ENCODE measurements around the gene MAP7.

DNA sequence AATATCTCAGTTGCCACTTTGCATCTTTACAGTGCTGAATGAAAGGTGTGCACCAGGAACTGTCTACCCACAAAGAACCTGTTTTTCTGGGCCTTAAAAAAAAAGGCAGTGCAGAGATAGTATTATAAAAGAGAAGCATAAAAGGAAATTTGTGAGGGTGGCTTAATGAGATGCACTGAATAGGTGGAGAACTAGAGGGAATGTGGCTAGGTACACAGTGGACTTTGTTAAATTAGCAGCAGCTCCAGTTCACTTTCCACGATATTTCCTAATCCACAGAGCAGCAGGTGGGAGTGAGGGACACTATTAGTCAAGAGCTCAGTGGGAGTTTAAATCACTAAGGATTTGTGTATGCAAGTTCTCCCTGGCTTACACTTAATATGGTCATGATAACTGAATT lies 38.8 kb downstream of the MAP7 start:
- TF ChIP-seq, protein P1, sequence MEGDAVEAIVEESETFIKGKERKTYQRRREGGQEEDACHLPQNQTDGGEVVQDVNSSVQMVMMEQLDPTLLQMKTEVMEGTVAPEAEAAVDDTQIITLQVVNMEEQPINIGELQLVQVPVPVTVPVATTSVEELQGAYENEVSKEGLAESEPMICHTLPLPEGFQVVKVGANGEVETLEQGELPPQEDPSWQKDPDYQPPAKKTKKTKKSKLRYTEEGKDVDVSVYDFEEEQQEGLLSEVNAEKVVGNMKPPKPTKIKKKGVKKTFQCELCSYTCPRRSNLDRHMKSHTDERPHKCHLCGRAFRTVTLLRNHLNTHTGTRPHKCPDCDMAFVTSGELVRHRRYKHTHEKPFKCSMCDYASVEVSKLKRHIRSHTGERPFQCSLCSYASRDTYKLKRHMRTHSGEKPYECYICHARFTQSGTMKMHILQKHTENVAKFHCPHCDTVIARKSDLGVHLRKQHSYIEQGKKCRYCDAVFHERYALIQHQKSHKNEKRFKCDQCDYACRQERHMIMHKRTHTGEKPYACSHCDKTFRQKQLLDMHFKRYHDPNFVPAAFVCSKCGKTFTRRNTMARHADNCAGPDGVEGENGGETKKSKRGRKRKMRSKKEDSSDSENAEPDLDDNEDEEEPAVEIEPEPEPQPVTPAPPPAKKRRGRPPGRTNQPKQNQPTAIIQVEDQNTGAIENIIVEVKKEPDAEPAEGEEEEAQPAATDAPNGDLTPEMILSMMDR (IDR thresholded peaks at IDR 0.05; ENCODE audit: low read depth, low read length), result no peak
- no peak for TF ChIP-seq POLR2A (IDR thresholded peaks at IDR 0.05; ENCODE audit: extremely low read depth, insufficient read length)
- TF ChIP-seq, protein P2, sequence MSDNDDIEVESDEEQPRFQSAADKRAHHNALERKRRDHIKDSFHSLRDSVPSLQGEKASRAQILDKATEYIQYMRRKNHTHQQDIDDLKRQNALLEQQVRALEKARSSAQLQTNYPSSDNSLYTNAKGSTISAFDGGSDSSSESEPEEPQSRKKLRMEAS (IDR thresholded peaks at IDR 0.05; ENCODE audit: low read depth, low read length), result no peak

Data from NB4 (cell line).